ENCODE measurements around the gene TNXB.
"Not testable (repeated sequence)": the region's sequence is repeated elsewhere in the genome, so short reads cannot be mapped to it uniquely, and the experiment has no call there.

The TNXB gene

DNA sequence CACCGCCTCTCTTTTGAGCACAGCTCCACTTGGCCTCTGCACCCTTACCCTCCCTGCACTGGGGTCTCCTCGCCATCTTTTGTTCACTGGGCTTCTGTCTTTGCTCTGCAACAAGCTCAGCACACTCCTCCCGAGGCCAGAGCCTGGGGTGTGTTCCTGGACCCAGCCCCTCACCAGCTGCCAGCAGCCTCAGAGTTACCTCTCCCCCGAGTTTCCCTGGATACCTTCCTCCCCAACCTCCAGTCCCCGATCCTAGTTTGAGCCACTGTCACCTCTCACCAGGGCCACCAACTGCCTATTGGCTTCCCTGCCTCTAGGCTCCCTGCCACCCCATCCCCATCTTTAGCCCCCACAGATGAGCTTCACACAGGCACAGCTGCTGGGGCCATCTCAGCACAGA lies 58.6 kb downstream of the TNXB start:
- TF ChIP-seq, protein P1, sequence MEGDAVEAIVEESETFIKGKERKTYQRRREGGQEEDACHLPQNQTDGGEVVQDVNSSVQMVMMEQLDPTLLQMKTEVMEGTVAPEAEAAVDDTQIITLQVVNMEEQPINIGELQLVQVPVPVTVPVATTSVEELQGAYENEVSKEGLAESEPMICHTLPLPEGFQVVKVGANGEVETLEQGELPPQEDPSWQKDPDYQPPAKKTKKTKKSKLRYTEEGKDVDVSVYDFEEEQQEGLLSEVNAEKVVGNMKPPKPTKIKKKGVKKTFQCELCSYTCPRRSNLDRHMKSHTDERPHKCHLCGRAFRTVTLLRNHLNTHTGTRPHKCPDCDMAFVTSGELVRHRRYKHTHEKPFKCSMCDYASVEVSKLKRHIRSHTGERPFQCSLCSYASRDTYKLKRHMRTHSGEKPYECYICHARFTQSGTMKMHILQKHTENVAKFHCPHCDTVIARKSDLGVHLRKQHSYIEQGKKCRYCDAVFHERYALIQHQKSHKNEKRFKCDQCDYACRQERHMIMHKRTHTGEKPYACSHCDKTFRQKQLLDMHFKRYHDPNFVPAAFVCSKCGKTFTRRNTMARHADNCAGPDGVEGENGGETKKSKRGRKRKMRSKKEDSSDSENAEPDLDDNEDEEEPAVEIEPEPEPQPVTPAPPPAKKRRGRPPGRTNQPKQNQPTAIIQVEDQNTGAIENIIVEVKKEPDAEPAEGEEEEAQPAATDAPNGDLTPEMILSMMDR (IDR thresholded peaks at IDR 0.05; ENCODE audit: insufficient read depth, low read length, poor library complexity, severe bottlenecking): no peak
- H3K27me3 ChIP-seq (replicated peaks; ENCODE audit: control insufficient read depth, insufficient read depth, low read length): peaks cover 1% of the 10 kb centered on the region
- H3K36me3 ChIP-seq (ENCODE audit: control insufficient read depth, insufficient read depth, low read length): no peaks in the 10 kb centered on the region
- no peak for DNase-seq (ENCODE audit: extremely low read depth, insufficient read length)
- no peak overlapping the region for H3K4me3 ChIP-seq (replicated peaks; ENCODE audit: low read depth, low read length)

DNA sequence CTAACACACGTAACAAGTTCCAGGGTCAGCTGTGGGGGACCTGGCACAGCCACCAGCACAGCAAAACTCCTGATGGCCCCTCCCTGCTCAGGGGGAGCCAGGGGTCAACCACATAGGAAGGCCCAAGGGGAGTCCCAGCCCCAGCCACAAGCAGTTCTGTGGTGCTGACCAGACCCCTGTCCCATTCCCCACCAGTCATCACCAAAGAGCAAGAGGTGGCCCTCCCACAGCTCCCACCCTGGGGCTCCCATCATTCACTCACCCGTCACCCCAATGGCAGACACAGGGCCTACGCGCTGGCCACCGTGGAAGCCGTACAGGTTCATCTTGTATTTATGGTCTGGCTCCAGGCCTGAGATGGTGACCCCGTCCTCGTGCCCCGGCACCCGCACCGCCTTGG lies 59.4 kb downstream of the TNXB start:
- DNase-seq (ENCODE audit: extremely low read depth, insufficient read length); H3K4me3 ChIP-seq (replicated peaks; ENCODE audit: low read depth, low read length); H3K27me3 ChIP-seq (replicated peaks; ENCODE audit: control insufficient read depth, insufficient read depth, low read length); H3K36me3 ChIP-seq (ENCODE audit: control insufficient read depth, insufficient read depth, low read length): not testable (repeated sequence)

DNA sequence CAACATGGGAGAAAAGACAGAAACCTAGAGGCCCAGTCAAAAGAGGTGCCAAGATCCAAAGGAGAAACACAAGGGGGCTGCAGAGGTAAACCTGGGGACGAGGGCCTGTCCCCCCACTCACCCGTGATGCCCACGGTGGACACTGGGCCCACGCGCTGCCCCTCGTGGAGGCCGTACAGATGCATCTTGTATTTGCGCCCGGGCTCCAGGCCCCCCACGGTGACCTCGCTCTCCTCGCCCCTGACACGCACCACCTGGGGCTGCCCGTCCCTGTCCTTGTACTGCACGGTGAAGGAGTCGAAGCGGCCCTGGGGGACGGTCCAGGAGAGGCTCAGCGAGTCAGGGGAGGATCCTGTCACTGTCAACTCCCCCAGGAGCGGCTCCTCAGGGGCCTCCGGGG lies 60.0 kb downstream of the TNXB start:
- not testable (repeated sequence) for H3K36me3 ChIP-seq (ENCODE audit: control insufficient read depth, insufficient read depth, low read length); H3K4me3 ChIP-seq (replicated peaks; ENCODE audit: low read depth, low read length); H3K27me3 ChIP-seq (replicated peaks; ENCODE audit: control insufficient read depth, insufficient read depth, low read length); DNase-seq (ENCODE audit: extremely low read depth, insufficient read length)

DNA sequence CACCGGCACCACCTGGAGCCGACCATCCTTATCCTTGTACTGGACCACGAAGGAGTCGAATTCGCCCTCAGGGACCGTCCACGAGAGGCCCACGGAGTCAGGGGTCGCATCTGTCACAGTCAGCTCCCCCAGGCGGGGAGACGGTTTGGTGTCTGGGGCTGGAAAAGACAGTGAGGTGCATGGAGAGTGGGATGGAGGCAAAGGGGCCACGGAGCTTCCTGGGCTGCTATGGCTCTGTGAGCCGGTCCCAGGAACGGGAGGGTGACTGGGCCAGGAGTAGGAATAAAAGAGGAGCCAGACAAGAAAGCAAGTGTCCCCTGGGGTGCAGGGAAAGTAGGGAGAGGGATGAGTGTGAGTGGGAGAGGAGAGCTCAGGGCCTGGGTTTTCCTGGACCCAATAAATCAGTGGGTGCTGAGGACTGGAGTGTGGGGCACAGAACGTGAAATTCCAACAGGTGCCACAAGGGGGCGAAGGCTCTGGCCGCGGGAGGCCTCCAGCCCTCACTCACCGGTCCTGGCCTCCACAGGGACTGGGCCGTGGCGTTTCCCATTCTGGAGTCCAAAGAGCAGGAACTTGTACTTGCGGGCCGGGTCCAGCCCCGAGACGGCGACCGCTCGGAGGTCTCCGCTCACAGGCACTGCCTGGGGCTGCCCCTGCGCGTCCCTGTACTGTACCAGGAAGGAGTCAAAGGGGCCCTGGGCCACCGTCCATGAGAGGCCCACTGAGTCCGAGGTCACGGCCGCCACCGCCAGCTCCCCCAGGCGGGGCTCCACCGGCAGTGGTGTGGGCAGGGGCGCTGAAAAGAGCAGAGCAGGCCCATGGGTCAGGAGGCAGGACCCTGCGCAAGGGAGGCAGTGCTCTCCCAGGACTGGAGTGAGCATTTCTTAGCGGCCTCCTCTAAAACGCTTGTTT lies 61.0 kb downstream of the TNXB start:
- Histone ChIP-seq H3K27me3 (replicated peaks; ENCODE audit: control insufficient read depth, insufficient read depth, low read length) (peaks cover 1% of the 10 kb centered on the region), H3K4me3 (replicated peaks; ENCODE audit: low read depth, low read length) (no peak overlapping the region), H3K36me3 (ENCODE audit: control insufficient read depth, insufficient read depth, low read length) (no peaks in the 10 kb centered on the region)
- TF ChIP-seq, protein P1 (IDR thresholded peaks at IDR 0.05; ENCODE audit: insufficient read depth, low read length, poor library complexity, severe bottlenecking): peak; percentile 89
- peak; percentile 43 for DNase-seq (ENCODE audit: extremely low read depth, insufficient read length)

DNA sequence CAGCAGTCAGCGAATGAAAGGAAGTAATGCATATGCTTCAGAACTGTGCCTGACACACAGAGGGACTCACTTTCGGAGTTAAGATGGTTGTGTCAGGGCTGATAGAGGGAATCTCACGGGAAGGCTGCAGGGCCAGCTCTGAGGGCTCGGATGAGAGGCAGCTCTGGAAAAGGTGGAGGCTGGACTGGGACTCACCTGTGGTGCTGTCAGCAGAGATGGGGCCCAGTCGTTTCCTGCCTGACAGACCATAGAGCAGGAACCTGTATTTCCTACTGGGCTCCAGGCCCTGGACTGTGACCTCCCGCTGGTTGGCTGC lies 61.6 kb downstream of the TNXB start:
- TF ChIP-seq, protein P1 (IDR thresholded peaks at IDR 0.05; ENCODE audit: insufficient read depth, low read length, poor library complexity, severe bottlenecking): no peak
- no peak for DNase-seq (ENCODE audit: extremely low read depth, insufficient read length)
- H3K27me3 ChIP-seq (replicated peaks; ENCODE audit: control insufficient read depth, insufficient read depth, low read length): no peaks in the 10 kb centered on the region; the same call in 1 of the 2 replicates

DNA sequence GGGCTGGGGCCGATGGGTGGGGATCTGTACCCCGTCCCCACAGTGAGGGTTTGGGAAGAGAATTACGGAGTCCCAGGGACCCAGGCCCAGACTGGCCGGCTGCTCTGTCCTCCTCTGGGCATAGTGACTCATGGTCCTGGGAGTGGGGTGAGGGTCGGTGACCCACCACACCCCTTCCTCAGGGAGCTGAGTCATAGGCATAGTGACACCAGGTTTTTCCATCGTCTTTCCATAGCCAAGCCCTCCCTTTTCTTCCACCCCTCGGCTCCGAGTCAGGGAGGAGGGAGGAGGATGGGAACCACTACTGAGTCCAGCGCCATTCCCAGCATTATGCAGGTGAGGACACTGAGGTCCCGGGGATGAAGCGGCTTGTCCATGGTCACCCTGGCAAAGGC lies 62.1 kb downstream of the TNXB start:
- H3K36me3 ChIP-seq (ENCODE audit: control insufficient read depth, insufficient read depth, low read length): no peaks in the 10 kb centered on the region
- DNase-seq (ENCODE audit: extremely low read depth, insufficient read length): no peak
- no peaks in the 10 kb centered on the region; the same call in 1 of the 2 replicates for H3K27me3 ChIP-seq (replicated peaks; ENCODE audit: control insufficient read depth, insufficient read depth, low read length)
- no peak overlapping the region for H3K4me3 ChIP-seq (replicated peaks; ENCODE audit: low read depth, low read length)
- TF ChIP-seq, protein P1 (IDR thresholded peaks at IDR 0.05; ENCODE audit: insufficient read depth, low read length, poor library complexity, severe bottlenecking): no peak

More for the DNA sequence above, 61.6 kb downstream of the TNXB start:
- H3K36me3 ChIP-seq (ENCODE audit: control insufficient read depth, insufficient read depth, low read length): no peaks in the 10 kb centered on the region
- no peak overlapping the region for H3K4me3 ChIP-seq (replicated peaks; ENCODE audit: low read depth, low read length)
